ENCODE results near the gene RNF8.
"Not testable (repeated sequence)": the region's sequence is repeated elsewhere in the genome, so short reads cannot be mapped to it uniquely, and the experiment has no call there.

Gene RNF8

GRCh38 chr6:37321516-37322415 is 32.0 kb upstream of the RNF8 start:
- no peak overlapping the region for H3K4me3 ChIP-seq (ENCODE audit: low read depth, low read length)
- DNase-seq (ENCODE audit: low read depth) = no peak
- TF ChIP-seq CTCF (IDR thresholded peaks at IDR 0.05; ENCODE audit: insufficient read depth, low read depth, low read length, missing control alignments) = no peak

GRCh38 chr6:37323580-37323979 is 30.2 kb upstream of the RNF8 start:
- no peak for DNase-seq (ENCODE audit: low read depth)
- H3K4me3 ChIP-seq (ENCODE audit: low read depth, low read length) = no peak overlapping the region
- no peak for TF ChIP-seq CTCF (IDR thresholded peaks at IDR 0.05; ENCODE audit: insufficient read depth, low read depth, low read length, missing control alignments)

- DNase-seq (ENCODE audit: low read depth) = no peak
- no peak for TF ChIP-seq CTCF (IDR thresholded peaks at IDR 0.05; ENCODE audit: insufficient read depth, low read depth, low read length, missing control alignments)
- H3K4me3 ChIP-seq (ENCODE audit: low read depth, low read length) = no peak overlapping the region
Measured at GRCh38 chr6:37324131-37325033, 29.4 kb upstream of the RNF8 start.

GRCh38 chr6:37330345-37330744 is 23.4 kb upstream of the RNF8 start:
- not testable (repeated sequence) for H3K4me3 ChIP-seq (ENCODE audit: low read depth, low read length); DNase-seq (ENCODE audit: low read depth)

- no peak overlapping the region for H3K4me3 ChIP-seq (ENCODE audit: low read depth, low read length)
- TF ChIP-seq CTCF (IDR thresholded peaks at IDR 0.05; ENCODE audit: insufficient read depth, low read depth, low read length, missing control alignments) = no peak
- DNase-seq (ENCODE audit: low read depth) = no peak
Measured at GRCh38 chr6:37331047-37331446, 22.7 kb upstream of the RNF8 start.

- no peak for DNase-seq (ENCODE audit: low read depth)
- no peak overlapping the region for H3K4me3 ChIP-seq (ENCODE audit: low read depth, low read length)
- TF ChIP-seq CTCF (IDR thresholded peaks at IDR 0.05; ENCODE audit: insufficient read depth, low read depth, low read length, missing control alignments) = no peak
Measured at GRCh38 chr6:37332894-37333293, 20.9 kb upstream of the RNF8 start.

- DNase-seq (ENCODE audit: low read depth) = no peak
- H3K4me3 ChIP-seq (ENCODE audit: low read depth, low read length) = no peak overlapping the region
- TF ChIP-seq CTCF (IDR thresholded peaks at IDR 0.05; ENCODE audit: insufficient read depth, low read depth, low read length, missing control alignments) = no peak
Measured at GRCh38 chr6:37334047-37334446, 19.7 kb upstream of the RNF8 start.

GRCh38 chr6:37338317-37338716 is 15.5 kb upstream of the RNF8 start:
- not testable (repeated sequence) for H3K4me3 ChIP-seq (ENCODE audit: low read depth, low read length); DNase-seq (ENCODE audit: low read depth)

Measured in GM12865 (cell line).